Activated T-helper 1 cell treated with anti-CD3 and anti-CD28 coated beads, Interleukin-12 subunit alpha, Interleukin-12 subunit beta, Interleukin-2, Interleukin-4 antibody, amounts not matched to agents 30 ng/mL and 10 ng/mL and 1 ng/mL, durations not matched to agents 14 hours and 24 hours and 36 hours (primary cell): ENCODE measurements around the gene ZNF625. TPM values are rescaled to one million over a fixed set of nuclear protein-coding genes. Genes with fewer than 3 reads are reported as not detected.

ENCODE experiments used
- DNase-seq: peaks from one replicate; pipeline ENCODE4 v3.0.0; 2021; ENCODE audit warnings: low spot score
- H3K27ac Mint-ChIP-seq: one replicate; pipeline ENCODE4 v1.8.0; 2021; ENCODE audit warnings: mild to moderate bottlenecking, mixed read lengths
- H3K27me3 Mint-ChIP-seq: one replicate; pipeline ENCODE4 v1.8.0; 2022; ENCODE audit warnings: mild to moderate bottlenecking, moderate library complexity, mixed read lengths; ENCODE audit not compliant: insufficient read depth
- H3K36me3 Mint-ChIP-seq: one replicate; pipeline ENCODE4 v1.8.0; 2021; ENCODE audit warnings: low read depth, mixed read lengths
- H3K4me1 Mint-ChIP-seq: one replicate; pipeline ENCODE4 v1.8.0; 2021; ENCODE audit warnings: low read depth, mixed read lengths
- H3K4me3 Mint-ChIP-seq: one replicate; pipeline ENCODE4 v1.8.0; 2021; ENCODE audit warnings: mild to moderate bottlenecking, moderate library complexity, mixed read lengths
- H3K9me3 Mint-ChIP-seq: one replicate; pipeline ENCODE4 v1.8.0; 2021; ENCODE audit warnings: mixed read lengths
- intact Hi-C: fragments of 100-400 bp; cut with micrococcal nuclease; formaldehyde crosslinking; loops from one replicate; pipeline ENCODE4 v1.15.1; 2024
- total RNA-seq: library from RNA; stranded (reverse); gene quantifications from 2 replicates; pipeline ENCODE4 v1.2.3, GENCODE V29; 2022

ZNF625 gene
- total RNA-seq, 1 donor from 2014 or later, result 2.9 TPM

GRCh38 chr19:12162513-12162881 lies 6.0 kb upstream of the ZNF625 start:
- Mint-ChIP-seq H3K27me3 (no peaks in the 10 kb centered on the region), H3K4me3 (peak overlapping the region; percentile 93), H3K4me1 (peaks cover 28% of the 10 kb centered on the region), H3K36me3 (peaks cover 20% of the 10 kb centered on the region), H3K9me3 (peaks cover 4% of the 10 kb centered on the region), H3K27ac (peak overlapping the region; percentile 93)
- intact Hi-C loops, result loop anchor here (1.0 to 5.0 kb wide), 10 partner anchors 22 to 505 kb away; partner anchors contain the start of genes MAN2B1, WDR83, ZNF20 and ZNF44
- DNase-seq, result no peak

GRCh38 chr19:12159773-12160414 lies 3.4 kb upstream of the ZNF625 start:
- H3K4me1 Mint-ChIP-seq, result peaks cover 24% of the 10 kb centered on the region
- H3K27ac Mint-ChIP-seq, result no peak overlapping the region
- peaks cover 4% of the 10 kb centered on the region for H3K27me3 Mint-ChIP-seq
- H3K36me3 Mint-ChIP-seq, result peaks cover 7% of the 10 kb centered on the region
- DNase-seq, result no peak
- intact Hi-C loops, result loop anchor here (5.0 kb wide), 4 partner anchors 173 to 507 kb away; partner anchors contain the start of genes MAN2B1, WDR83, ZNF491 and ZNF564
- H3K4me3 Mint-ChIP-seq, result no peak overlapping the region
- H3K9me3 Mint-ChIP-seq, result no peaks in the 10 kb centered on the region

- no peak overlapping the region for H3K27ac Mint-ChIP-seq
- intact Hi-C loops, result loop anchor here (1.0 to 5.0 kb wide), 2 partner anchors 8 to 358 kb away; partner anchors contain the start of genes ZNF136 and ZNF491
- peaks cover 10% of the 10 kb centered on the region for H3K36me3 Mint-ChIP-seq
- H3K27me3 Mint-ChIP-seq, result peaks cover 4% of the 10 kb centered on the region
- peaks cover 6% of the 10 kb centered on the region for H3K9me3 Mint-ChIP-seq
- peaks cover 10% of the 10 kb centered on the region for H3K4me1 Mint-ChIP-seq
- no peak for DNase-seq
- H3K4me3 Mint-ChIP-seq, result peak overlapping the region; percentile 50
Observed at GRCh38 chr19:12155324-12155860, 1.1 kb downstream of the ZNF625 start.

- H3K4me3 Mint-ChIP-seq, result no peak overlapping the region
- intact Hi-C loops, result no loop called here
- no peaks in the 10 kb centered on the region for H3K27me3 Mint-ChIP-seq
- DNase-seq, result no peak
- peaks cover 25% of the 10 kb centered on the region for H3K36me3 Mint-ChIP-seq
- H3K4me1 Mint-ChIP-seq, result peaks cover 11% of the 10 kb centered on the region
- H3K9me3 Mint-ChIP-seq, result peaks cover 31% of the 10 kb centered on the region
- H3K27ac Mint-ChIP-seq, result no peak overlapping the region
Observed at GRCh38 chr19:12145348-12145747, 11.2 kb downstream of the ZNF625 start.

GRCh38 chr19:12141405-12141736 lies 15.2 kb downstream of the ZNF625 start:
- Mint-ChIP-seq H3K9me3 (peaks cover 26% of the 10 kb centered on the region), H3K27me3 (no peaks in the 10 kb centered on the region), H3K4me1 (peaks cover 34% of the 10 kb centered on the region), H3K27ac (no peak overlapping the region), H3K36me3 (peaks cover 30% of the 10 kb centered on the region), H3K4me3 (no peak overlapping the region)
- intact Hi-C loops, result loop anchor here (1.0 kb wide), 5 partner anchors 49 to 344 kb away; no protein-coding TSS in a partner anchor
- DNase-seq, result no peak

- H3K4me1 Mint-ChIP-seq, result peaks cover 34% of the 10 kb centered on the region
- H3K27me3 Mint-ChIP-seq, result no peaks in the 10 kb centered on the region
- peaks cover 21% of the 10 kb centered on the region for H3K9me3 Mint-ChIP-seq
- H3K4me3 Mint-ChIP-seq, result peak overlapping the region; percentile 93
- intact Hi-C loops, result loop anchor here (1.0 kb wide), 11 partner anchors 22 to 343 kb away; partner anchors contain the start of genes ZNF440, ZNF443 and ZNF563
- peak overlapping the region; percentile 80 for H3K27ac Mint-ChIP-seq
- H3K36me3 Mint-ChIP-seq, result peaks cover 25% of the 10 kb centered on the region
- DNase-seq, result peak; percentile 72
Observed at GRCh38 chr19:12140545-12141404, 15.8 kb downstream of the ZNF625 start.

- no peaks in the 10 kb centered on the region for H3K27me3 Mint-ChIP-seq
- H3K4me1 Mint-ChIP-seq, result peaks cover 34% of the 10 kb centered on the region
- H3K4me3 Mint-ChIP-seq, result peak within 1 kb of the TSS; percentile 93
- DNase-seq, result peak; percentile 86
- peak within 1 kb of the TSS; percentile 80 for H3K27ac Mint-ChIP-seq
- intact Hi-C loops, result loop anchor here (1.0 kb wide), 7 partner anchors 22 to 326 kb away; partner anchors contain the start of genes ZNF440, ZNF443 and ZNF563
- H3K9me3 Mint-ChIP-seq, result peaks cover 19% of the 10 kb centered on the region
- H3K36me3 Mint-ChIP-seq, result peaks cover 25% of the 10 kb centered on the region
Observed at GRCh38 chr19:12139885-12140544, 16.5 kb downstream of the ZNF625 start, which contains the start of gene ZNF20. Gene ZNF20 (minus strand): TSS chr19:12140350. CDS start chr19:12140182, 168 bp downstream.

GRCh38 chr19:12139269-12139668 lies 17.3 kb downstream of the ZNF625 start:
- Mint-ChIP-seq H3K9me3 (peaks cover 18% of the 10 kb centered on the region), H3K27me3 (no peaks in the 10 kb centered on the region), H3K4me3 (peak overlapping the region; percentile 93), H3K36me3 (peaks cover 31% of the 10 kb centered on the region), H3K27ac (no peak overlapping the region), H3K4me1 (peaks cover 34% of the 10 kb centered on the region)
- no peak for DNase-seq
- intact Hi-C loops, result loop anchor here (1.0 kb wide), 1 partner anchor 27 kb away; no protein-coding TSS in a partner anchor

GRCh38 chr19:12137221-12137940 lies 19.2 kb downstream of the ZNF625 start:
- Mint-ChIP-seq H3K27me3 (no peaks in the 10 kb centered on the region), H3K36me3 (peaks cover 48% of the 10 kb centered on the region), H3K27ac (no peak overlapping the region), H3K4me1 (peaks cover 34% of the 10 kb centered on the region), H3K9me3 (peaks cover 34% of the 10 kb centered on the region), H3K4me3 (peak overlapping the region; percentile 93)
- DNase-seq, result no peak
- intact Hi-C loops, result no loop called here

- peaks cover 54% of the 10 kb centered on the region for H3K36me3 Mint-ChIP-seq
- intact Hi-C loops, result no loop called here
- H3K4me1 Mint-ChIP-seq, result peaks cover 9% of the 10 kb centered on the region
- peaks cover 50% of the 10 kb centered on the region for H3K9me3 Mint-ChIP-seq
- H3K4me3 Mint-ChIP-seq, result no peak overlapping the region
- no peak for DNase-seq
- no peak overlapping the region for H3K27ac Mint-ChIP-seq
- H3K27me3 Mint-ChIP-seq, result no peaks in the 10 kb centered on the region
Observed at GRCh38 chr19:12133069-12133468, 23.5 kb downstream of the ZNF625 start.

- no peak for DNase-seq
- no peak overlapping the region for H3K27ac Mint-ChIP-seq
- H3K4me1 Mint-ChIP-seq, result no peaks in the 10 kb centered on the region
- intact Hi-C loops, result no loop called here
- H3K4me3 Mint-ChIP-seq, result no peak overlapping the region
- H3K9me3 Mint-ChIP-seq, result peaks cover 41% of the 10 kb centered on the region
- peaks cover 6% of the 10 kb centered on the region for H3K36me3 Mint-ChIP-seq
- H3K27me3 Mint-ChIP-seq, result peaks cover 1% of the 10 kb centered on the region
Observed at GRCh38 chr19:12126707-12127106, 29.8 kb downstream of the ZNF625 start.
